Effector memory CD4-positive, alpha-beta T cell (primary cell): ENCODE results near the gene PRDM1.

Experiments
- DNase-seq, 3 donors: peaks; one replicate each; pipeline ENCODE4 v3.0.0-alpha.2; 2020
- H3K27ac ChIP-seq: 2 replicates; pipeline ENCODE4 v1.7.0; 2013; ENCODE audit warnings: mild to moderate bottlenecking, low read length, moderate library complexity; ENCODE audit not compliant: insufficient read depth, poor library complexity, severe bottlenecking
- H3K27me3 ChIP-seq: replicated peaks from 2 replicates; pipeline ENCODE4 v1.7.0; 2013; ENCODE audit warnings: mild to moderate bottlenecking, low read length; ENCODE audit not compliant: insufficient read depth, control insufficient read depth, poor library complexity, severe bottlenecking
- H3K36me3 ChIP-seq: 2 replicates; pipeline ENCODE4 v1.7.0; 2013; ENCODE audit warnings: mild to moderate bottlenecking, low read length, moderate library complexity; ENCODE audit not compliant: control insufficient read depth, insufficient read depth
- H3K4me1 ChIP-seq: 2 replicates; pipeline ENCODE4 v1.7.0; 2013; ENCODE audit warnings: low read length, mild to moderate bottlenecking; ENCODE audit not compliant: control insufficient read depth, insufficient read depth, poor library complexity, severe bottlenecking
- H3K4me3 ChIP-seq: 2 replicates; pipeline ENCODE4 v1.7.0; 2013; ENCODE audit warnings: low read length, low read depth, mild to moderate bottlenecking; ENCODE audit not compliant: insufficient read depth, poor library complexity, severe bottlenecking
- H3K9me3 ChIP-seq: 2 replicates; pipeline ENCODE4 v1.7.0; 2013; ENCODE audit warnings: mild to moderate bottlenecking, low read length, moderate library complexity; ENCODE audit not compliant: control insufficient read depth

Gene PRDM1

DNA sequence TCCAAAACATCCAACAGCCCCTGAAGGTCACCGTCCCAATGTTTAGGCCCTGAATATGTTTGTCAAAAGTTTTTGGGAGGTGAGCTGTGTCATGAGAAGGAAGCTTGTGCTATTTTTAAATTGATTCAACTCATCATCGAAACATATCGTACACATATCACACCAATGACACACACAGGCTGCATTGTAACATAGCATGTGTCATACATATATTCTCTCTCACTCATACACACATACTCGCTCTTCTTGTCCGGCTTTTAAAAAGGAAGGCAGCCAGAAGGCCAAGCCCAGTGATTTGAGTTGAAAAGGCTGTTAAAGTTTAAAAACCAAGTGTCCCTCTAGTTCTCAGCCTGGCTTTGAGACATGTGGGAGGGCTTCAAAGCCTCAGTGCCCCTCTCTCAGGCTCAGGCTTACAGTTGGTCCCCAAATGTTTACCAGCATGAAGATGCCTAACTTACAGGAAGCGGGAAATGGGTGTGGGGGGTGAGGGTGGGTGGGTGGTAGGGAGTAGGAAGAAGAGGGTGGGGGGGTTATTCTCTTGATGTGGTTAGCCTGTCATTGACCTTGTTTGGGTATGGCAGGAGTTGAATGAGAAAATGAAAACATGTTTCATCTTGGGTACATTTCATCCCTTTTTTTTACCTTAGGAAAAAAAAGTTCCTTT lies 3.3 kb upstream of the PRDM1 start:
- H3K27me3 ChIP-seq, result no peaks in the 10 kb centered on the region
- H3K27ac ChIP-seq, result no peak overlapping the region
- H3K4me1 ChIP-seq, result peaks cover 49% of the 10 kb centered on the region
- H3K36me3 ChIP-seq, result no peaks in the 10 kb centered on the region
- no peak for DNase-seq
- no peak overlapping the region for H3K4me3 ChIP-seq
- H3K9me3 ChIP-seq, result no peaks in the 10 kb centered on the region

DNA sequence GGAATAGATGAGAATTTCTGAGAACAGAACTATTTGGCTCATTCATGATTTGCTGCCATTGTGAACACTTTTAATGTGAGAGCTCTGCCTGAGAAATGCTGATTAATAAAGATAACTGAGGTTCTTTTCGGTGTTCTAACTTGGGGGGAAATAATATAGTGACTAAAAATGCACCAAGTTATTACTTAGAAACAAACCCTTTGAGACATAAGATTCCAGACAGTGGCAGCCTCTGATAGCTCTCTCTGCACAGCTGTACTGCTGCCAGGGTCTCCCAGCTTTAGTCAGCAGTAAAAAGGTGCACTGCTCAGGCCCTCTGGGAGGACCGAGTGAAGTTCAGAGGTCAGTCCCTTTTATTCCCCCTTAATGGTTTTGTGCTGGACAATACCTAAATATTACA lies 2.5 kb upstream of the PRDM1 start:
- no peak overlapping the region for H3K4me3 ChIP-seq
- H3K4me1 ChIP-seq, result peaks cover 53% of the 10 kb centered on the region
- H3K27me3 ChIP-seq, result no peaks in the 10 kb centered on the region
- H3K36me3 ChIP-seq, result no peaks in the 10 kb centered on the region
- no peak for DNase-seq
- H3K27ac ChIP-seq, result no peak overlapping the region
- H3K9me3 ChIP-seq, result no peaks in the 10 kb centered on the region

DNA sequence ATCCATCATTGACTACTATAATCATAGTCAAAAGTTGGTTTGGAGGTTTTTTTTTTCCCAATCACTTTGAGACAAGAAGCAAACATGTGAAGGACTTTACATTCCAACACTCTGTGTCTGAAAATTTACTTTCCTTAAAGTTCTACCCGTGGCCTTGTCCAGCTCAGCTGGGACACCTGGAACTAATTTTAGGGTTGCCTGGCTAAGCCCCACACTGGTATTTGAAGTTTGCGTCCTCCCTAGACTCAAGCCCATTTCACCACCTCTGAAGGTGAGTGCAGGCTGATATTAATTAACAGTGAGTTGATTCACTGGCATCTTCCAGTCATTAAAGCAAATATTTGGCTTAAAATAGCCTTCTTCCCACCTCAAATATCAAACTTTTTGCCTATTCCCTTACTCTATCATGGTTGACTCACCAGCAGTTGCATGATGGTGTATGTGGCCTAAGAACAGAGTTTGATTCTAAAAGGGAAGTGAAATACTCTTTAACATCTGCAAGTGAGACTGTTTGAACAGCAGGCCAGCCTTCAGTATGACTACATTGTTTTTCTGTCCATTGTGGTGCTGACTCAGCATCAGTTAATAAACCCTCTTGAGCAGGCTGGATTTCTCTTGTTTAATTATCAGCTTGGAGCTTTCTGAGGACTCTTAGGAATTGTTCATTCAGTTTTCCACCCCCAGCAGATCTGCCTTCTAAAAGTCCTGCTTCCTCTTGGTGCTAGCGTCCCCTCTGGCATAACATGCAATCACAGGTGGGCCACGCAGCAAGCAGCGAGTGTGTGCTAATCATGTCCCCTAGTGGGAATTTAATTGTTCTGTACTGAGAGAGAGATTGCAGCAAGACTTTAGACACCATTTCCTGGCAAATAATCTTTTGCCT lies 1.8 kb upstream of the PRDM1 start:
- no peaks in the 10 kb centered on the region for H3K27me3 ChIP-seq
- no peak for DNase-seq
- H3K4me1 ChIP-seq, result peaks cover 53% of the 10 kb centered on the region
- H3K36me3 ChIP-seq, result no peaks in the 10 kb centered on the region
- no peak overlapping the region for H3K4me3 ChIP-seq
- no peak overlapping the region for H3K27ac ChIP-seq
- H3K9me3 ChIP-seq, result no peaks in the 10 kb centered on the region

DNA sequence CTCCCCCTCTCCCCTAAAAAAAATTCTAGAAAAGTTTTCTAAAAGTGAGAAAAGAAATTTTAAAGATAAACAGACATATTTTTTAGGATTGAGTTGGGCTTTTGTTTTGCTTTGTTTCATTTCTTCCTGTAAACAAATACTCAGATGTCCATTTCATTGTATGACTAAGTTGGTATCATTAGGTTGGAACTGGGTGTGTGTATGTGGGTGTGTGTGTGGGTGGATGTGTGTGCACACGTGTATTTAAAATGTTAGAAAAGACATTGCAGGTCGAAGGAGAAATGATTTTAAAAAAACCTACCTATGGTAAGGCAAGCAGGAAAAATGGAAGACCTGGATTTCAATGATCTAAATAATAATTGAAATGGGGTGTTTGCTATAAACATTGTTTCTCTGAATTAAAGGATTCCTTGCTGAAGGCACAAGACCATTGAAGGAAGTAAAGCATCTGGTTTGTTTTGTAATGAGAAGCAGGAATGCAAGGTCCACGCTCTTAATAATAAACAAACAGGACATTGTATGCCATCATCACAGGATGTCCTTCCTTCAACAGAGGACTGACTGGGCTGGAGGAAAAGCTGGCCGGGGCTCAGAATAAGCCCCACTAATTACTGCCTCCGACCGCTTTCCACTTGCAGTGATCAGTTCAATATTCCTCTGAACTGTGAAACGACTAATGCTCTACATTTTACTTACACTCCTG lies 996 bp upstream of the PRDM1 start:
- no peak for DNase-seq
- no peaks in the 10 kb centered on the region for H3K9me3 ChIP-seq
- H3K4me3 ChIP-seq, result peak overlapping the region; percentile 69
- H3K4me1 ChIP-seq, result peaks cover 60% of the 10 kb centered on the region
- no peaks in the 10 kb centered on the region for H3K27me3 ChIP-seq
- H3K27ac ChIP-seq, result no peak overlapping the region
- H3K36me3 ChIP-seq, result no peaks in the 10 kb centered on the region

GRCh38 chr6:106085692-106085983 lies 498 bp upstream of the PRDM1 start:
- Histone ChIP-seq H3K36me3 (no peaks in the 10 kb centered on the region), H3K27me3 (no peaks in the 10 kb centered on the region), H3K9me3 (no peaks in the 10 kb centered on the region), H3K27ac (peak overlapping the region; percentile 53), H3K4me3 (peak overlapping the region; percentile 69), H3K4me1 (peaks cover 64% of the 10 kb centered on the region)
- DNase-seq, result no peak

DNA sequence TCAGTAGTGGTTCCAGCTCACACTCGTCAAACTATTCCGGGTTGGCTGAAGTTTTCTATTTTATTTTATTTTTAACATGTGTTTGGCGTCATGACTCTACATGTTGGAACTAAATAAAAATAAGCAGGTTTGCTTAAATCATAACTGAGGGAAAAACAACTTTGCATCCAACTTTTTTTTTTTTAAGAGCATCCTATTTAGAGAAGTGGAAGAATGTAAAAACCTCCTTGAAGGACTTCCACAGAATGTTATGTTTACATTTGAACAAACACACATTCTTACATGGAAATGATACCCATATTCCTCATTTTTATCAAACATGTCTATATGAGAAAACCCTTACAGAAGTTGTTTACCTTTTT lies 659 bp downstream of the PRDM1 start:
- peak overlapping the region; percentile 69 for H3K4me3 ChIP-seq
- H3K9me3 ChIP-seq, result no peaks in the 10 kb centered on the region
- no peak for DNase-seq
- H3K4me1 ChIP-seq, result peaks cover 64% of the 10 kb centered on the region
- H3K27ac ChIP-seq, result no peak overlapping the region
- no peaks in the 10 kb centered on the region for H3K27me3 ChIP-seq
- no peaks in the 10 kb centered on the region for H3K36me3 ChIP-seq

- peak overlapping the region; percentile 69 for H3K4me3 ChIP-seq
- no peak for DNase-seq
- H3K9me3 ChIP-seq, result no peaks in the 10 kb centered on the region
- H3K36me3 ChIP-seq, result no peaks in the 10 kb centered on the region
- H3K27ac ChIP-seq, result no peak overlapping the region
- no peaks in the 10 kb centered on the region for H3K27me3 ChIP-seq
- H3K4me1 ChIP-seq, result peaks cover 59% of the 10 kb centered on the region
These were observed 1.6 kb downstream of the PRDM1 start for GRCh38 chr6:106087548-106088325.

GRCh38 chr6:106090001-106090400 lies 3.9 kb downstream of the PRDM1 start:
- Histone ChIP-seq H3K36me3 (no peaks in the 10 kb centered on the region), H3K27ac (no peak overlapping the region), H3K4me3 (peak overlapping the region; percentile 15), H3K27me3 (no peaks in the 10 kb centered on the region), H3K4me1 (peaks cover 44% of the 10 kb centered on the region), H3K9me3 (no peaks in the 10 kb centered on the region)
- DNase-seq, result no peak

GRCh38 chr6:106092279-106092678 lies 6.1 kb downstream of the PRDM1 start:
- H3K4me3 ChIP-seq, result no peak overlapping the region
- DNase-seq, result no peak
- no peaks in the 10 kb centered on the region for H3K27me3 ChIP-seq
- peaks cover 31% of the 10 kb centered on the region for H3K4me1 ChIP-seq
- H3K9me3 ChIP-seq, result no peaks in the 10 kb centered on the region
- no peaks in the 10 kb centered on the region for H3K36me3 ChIP-seq
- no peak overlapping the region for H3K27ac ChIP-seq
